Mesendoderm (in vitro differentiated cells): ENCODE measurements around the gene SVOPL.

Experiments
- DNase-seq: peaks from one replicate; pipeline ENCODE4 v3.0.0; 2013
- H2AK5ac ChIP-seq: 2 replicates; pipeline ENCODE4 v1.6.1; 2013; ENCODE audit warnings: low read length, inconsistent platforms
- H2BK120ac ChIP-seq: 2 replicates; pipeline ENCODE4 v1.6.1; 2013; ENCODE audit warnings: low read depth, mild to moderate bottlenecking, low read length, moderate library complexity, mixed read lengths
- H2BK15ac ChIP-seq: replicated peaks from 2 replicates; pipeline ENCODE4 v1.6.1; 2013; ENCODE audit warnings: low read depth, mild to moderate bottlenecking, moderate library complexity
- H2BK5ac ChIP-seq: 2 replicates; pipeline ENCODE4 v1.6.1; 2013; ENCODE audit warnings: low read length, inconsistent platforms
- H3K18ac ChIP-seq: 2 replicates; pipeline ENCODE4 v1.6.1; 2013; ENCODE audit warnings: mild to moderate bottlenecking, low read length, mixed read lengths
- H3K23ac ChIP-seq: one replicate; pipeline ENCODE4 v1.6.1; 2013; ENCODE audit warnings: low read length
- H3K27ac ChIP-seq: 2 replicates; pipeline ENCODE4 v1.5.1; 2013; ENCODE audit warnings: low read depth, mild to moderate bottlenecking, inconsistent platforms, low read length, moderate library complexity
- H3K27me3 ChIP-seq: 2 replicates; pipeline ENCODE4 v1.6.1; 2013; ENCODE audit warnings: low read length, control low read depth, mild to moderate bottlenecking, inconsistent platforms; ENCODE audit not compliant: insufficient read depth, poor library complexity
- H3K36me3 ChIP-seq: 2 replicates; pipeline ENCODE4 v1.6.1; 2013; ENCODE audit warnings: low read length, inconsistent platforms; ENCODE audit not compliant: control insufficient read depth, insufficient read depth
- H3K4ac ChIP-seq: one replicate; pipeline ENCODE4 v1.6.1; 2013; ENCODE audit warnings: low read depth, mild to moderate bottlenecking, low read length, moderate library complexity
- H3K4me1 ChIP-seq: 2 replicates; pipeline ENCODE4 v1.6.1; 2013; ENCODE audit warnings: low read depth, low read length, inconsistent platforms; ENCODE audit not compliant: control insufficient read depth
- H3K4me2 ChIP-seq: 2 replicates; pipeline ENCODE4 v1.6.1; 2013; ENCODE audit warnings: low read length
- H3K4me3 ChIP-seq: 2 replicates; pipeline ENCODE4 v1.5.1; 2013; ENCODE audit warnings: mild to moderate bottlenecking, low read length
- H3K56ac ChIP-seq: one replicate; pipeline ENCODE4 v1.6.1; 2013; ENCODE audit warnings: low read length
- H3K79me1 ChIP-seq: 2 replicates; pipeline ENCODE4 v1.6.1; 2013; ENCODE audit warnings: low read length, inconsistent platforms
- H3K79me2 ChIP-seq: 2 replicates; pipeline ENCODE4 v1.6.1; 2013; ENCODE audit warnings: mild to moderate bottlenecking, low read length; ENCODE audit not compliant: control insufficient read depth, insufficient read depth
- H3K9ac ChIP-seq: 2 replicates; pipeline ENCODE4 v1.6.1; 2013; ENCODE audit warnings: low read length, inconsistent platforms
- H4K5ac ChIP-seq: one replicate; pipeline ENCODE4 v1.6.1; 2013; ENCODE audit warnings: low read length
- H4K8ac ChIP-seq: one replicate; pipeline ENCODE4 v1.6.1; 2013; ENCODE audit warnings: low read depth, mild to moderate bottlenecking, control low read depth, low read length, moderate library complexity
- WGBS: extraction: QIAGEN DNeasy Blood & Tissue Kit; methylation state at CpG from one replicate; pipeline ENCODE4 v1.1.7; 2013; ENCODE audit warnings: low lambda C conversion rate, missing lambda C conversion rate; ENCODE audit not compliant: insufficient coverage; ENCODE audit errors: extremely low coverage; 5-methylcytosine and 5-hydroxymethylcytosine counted together

The SVOPL gene

DNA sequence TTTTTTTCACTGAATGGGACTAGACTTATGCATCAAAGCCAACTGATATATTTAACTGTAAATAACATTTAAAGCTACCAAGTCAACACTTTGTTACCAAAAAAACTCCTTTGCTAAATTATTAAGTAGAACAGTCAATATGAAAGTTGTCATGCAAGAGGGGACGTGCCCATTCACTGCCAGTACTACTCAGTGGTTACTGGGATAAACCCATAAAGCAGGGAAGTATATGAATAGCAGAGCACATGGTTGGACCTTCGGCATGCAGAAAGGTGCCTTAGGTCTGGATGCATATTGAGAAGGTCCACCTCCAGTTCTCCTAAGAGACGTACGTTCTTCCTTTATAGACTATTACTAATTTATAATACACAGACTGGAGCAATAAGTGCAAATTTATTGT, 120.1 kb downstream of the SVOPL start:
- H3K36me3 ChIP-seq, result peaks cover 4% of the 10 kb centered on the region
- no peak overlapping the region for H3K4ac ChIP-seq
- H3K4me1 ChIP-seq, result no peaks in the 10 kb centered on the region
- no peaks in the 10 kb centered on the region for H3K79me2 ChIP-seq
- H3K18ac ChIP-seq, result no peak overlapping the region
- no peak overlapping the region for H4K5ac ChIP-seq
- no peak overlapping the region for H3K27ac ChIP-seq
- no peak for DNase-seq
- H3K27me3 ChIP-seq, result no peaks in the 10 kb centered on the region
- no peak overlapping the region for H4K8ac ChIP-seq
- no peak overlapping the region for H3K23ac ChIP-seq
- H3K9ac ChIP-seq, result no peak overlapping the region
- no peak overlapping the region for H3K4me3 ChIP-seq
- H2BK120ac ChIP-seq, result no peak overlapping the region
- no peak overlapping the region for H2AK5ac ChIP-seq
- no peaks in the 10 kb centered on the region for H3K79me1 ChIP-seq
- no CpG with 5 or more reads among the region's 4 CpGs for WGBS
- H3K4me2 ChIP-seq, result no peak overlapping the region
- H2BK5ac ChIP-seq, result no peak overlapping the region
- H3K56ac ChIP-seq, result no peak overlapping the region
- H2BK15ac ChIP-seq, result no peak overlapping the region

DNA sequence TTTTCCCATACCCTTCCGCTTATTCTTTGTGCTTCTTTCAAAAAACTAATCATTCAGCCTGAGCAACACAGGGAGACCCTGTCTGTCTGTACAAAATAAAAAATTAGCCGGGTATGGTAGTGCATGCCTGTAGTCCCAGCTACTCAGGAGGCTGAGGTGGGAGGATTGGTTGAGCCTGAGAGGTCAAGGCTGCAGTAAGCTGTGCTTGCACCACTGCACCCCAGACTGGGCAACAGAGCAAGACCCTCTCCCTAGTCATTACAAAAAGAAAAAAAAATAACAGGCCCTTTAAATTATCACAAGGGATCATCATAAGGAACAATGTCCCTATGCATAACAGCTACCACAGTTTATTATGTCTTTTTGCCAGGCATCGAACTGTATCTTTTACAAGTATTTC, 121.5 kb downstream of the SVOPL start:
- Histone ChIP-seq H3K4me3 (no peak overlapping the region), H2BK5ac (no peak overlapping the region), H3K4me1 (no peaks in the 10 kb centered on the region), H3K36me3 (peaks cover 3% of the 10 kb centered on the region), H3K56ac (no peak overlapping the region), H3K9ac (no peak overlapping the region), H2BK15ac (no peak overlapping the region), H2AK5ac (no peak overlapping the region), H3K18ac (no peak overlapping the region), H4K5ac (no peak overlapping the region), H3K4me2 (no peak overlapping the region), H3K27me3 (no peaks in the 10 kb centered on the region), H3K23ac (no peak overlapping the region), H2BK120ac (no peak overlapping the region), H4K8ac (peak overlapping the region; percentile 28), H3K79me1 (no peaks in the 10 kb centered on the region), H3K4ac (no peak overlapping the region), H3K79me2 (no peaks in the 10 kb centered on the region), H3K27ac (no peak overlapping the region)
- no peak for DNase-seq
- no CpG with 5 or more reads among the region's 3 CpGs for WGBS

- H3K23ac ChIP-seq, result no peak overlapping the region
- DNase-seq, result no peak
- peaks cover 3% of the 10 kb centered on the region for H3K36me3 ChIP-seq
- no peak overlapping the region for H3K4ac ChIP-seq
- H3K4me3 ChIP-seq, result no peak overlapping the region
- H2BK120ac ChIP-seq, result no peak overlapping the region
- no peak overlapping the region for H2BK5ac ChIP-seq
- no peak overlapping the region for H2AK5ac ChIP-seq
- H4K8ac ChIP-seq, result no peak overlapping the region
- H3K27ac ChIP-seq, result no peak overlapping the region
- no peak overlapping the region for H3K4me2 ChIP-seq
- H3K79me1 ChIP-seq, result no peaks in the 10 kb centered on the region
- H2BK15ac ChIP-seq, result no peak overlapping the region
- H3K56ac ChIP-seq, result no peak overlapping the region
- no peaks in the 10 kb centered on the region for H3K4me1 ChIP-seq
- H4K5ac ChIP-seq, result no peak overlapping the region
- no peaks in the 10 kb centered on the region for H3K27me3 ChIP-seq
- no CpG with 5 or more reads among the region's 1 CpG for WGBS
- no peaks in the 10 kb centered on the region for H3K79me2 ChIP-seq
- H3K9ac ChIP-seq, result no peak overlapping the region
- no peak overlapping the region for H3K18ac ChIP-seq
These were observed 122.0 kb downstream of the SVOPL start for GRCh38 chr7:138579136-138579535.

- H3K36me3 ChIP-seq, result peaks cover 3% of the 10 kb centered on the region
- no peaks in the 10 kb centered on the region for H3K27me3 ChIP-seq
- WGBS, result no CpG with 5 or more reads among the region's 5 CpGs
- no peak overlapping the region for H3K4me2 ChIP-seq
- no peak overlapping the region for H3K56ac ChIP-seq
- no peak overlapping the region for H4K8ac ChIP-seq
- H3K27ac ChIP-seq, result no peak overlapping the region
- H2BK15ac ChIP-seq, result no peak overlapping the region
- no peaks in the 10 kb centered on the region for H3K79me1 ChIP-seq
- no peak overlapping the region for H3K4ac ChIP-seq
- no peak overlapping the region for H4K5ac ChIP-seq
- no peak overlapping the region for H2AK5ac ChIP-seq
- no peak overlapping the region for H3K9ac ChIP-seq
- DNase-seq, result no peak
- no peak overlapping the region for H3K18ac ChIP-seq
- H3K79me2 ChIP-seq, result no peaks in the 10 kb centered on the region
- no peak overlapping the region for H2BK120ac ChIP-seq
- no peak overlapping the region for H3K23ac ChIP-seq
- no peak overlapping the region for H3K4me3 ChIP-seq
- no peak overlapping the region for H2BK5ac ChIP-seq
- no peaks in the 10 kb centered on the region for H3K4me1 ChIP-seq
These were observed 125.2 kb downstream of the SVOPL start for GRCh38 chr7:138575897-138576428.

GRCh38 chr7:138573741-138574140, 127.4 kb downstream of the SVOPL start:
- no peak overlapping the region for H3K18ac ChIP-seq
- H3K79me1 ChIP-seq, result no peaks in the 10 kb centered on the region
- H2BK120ac ChIP-seq, result no peak overlapping the region
- H3K9ac ChIP-seq, result no peak overlapping the region
- no peak overlapping the region for H2BK15ac ChIP-seq
- H2AK5ac ChIP-seq, result no peak overlapping the region
- H3K23ac ChIP-seq, result no peak overlapping the region
- H3K27me3 ChIP-seq, result no peaks in the 10 kb centered on the region
- no peak for DNase-seq
- no peak overlapping the region for H2BK5ac ChIP-seq
- no peaks in the 10 kb centered on the region for H3K79me2 ChIP-seq
- no peak overlapping the region for H3K4me3 ChIP-seq
- no peak overlapping the region for H4K5ac ChIP-seq
- H3K4me1 ChIP-seq, result no peaks in the 10 kb centered on the region
- H4K8ac ChIP-seq, result no peak overlapping the region
- H3K36me3 ChIP-seq, result peaks cover 2% of the 10 kb centered on the region
- no peak overlapping the region for H3K27ac ChIP-seq
- no peak overlapping the region for H3K56ac ChIP-seq
- no CpG with 5 or more reads among the region's 4 CpGs for WGBS
- no peak overlapping the region for H3K4me2 ChIP-seq
- no peak overlapping the region for H3K4ac ChIP-seq

DNA sequence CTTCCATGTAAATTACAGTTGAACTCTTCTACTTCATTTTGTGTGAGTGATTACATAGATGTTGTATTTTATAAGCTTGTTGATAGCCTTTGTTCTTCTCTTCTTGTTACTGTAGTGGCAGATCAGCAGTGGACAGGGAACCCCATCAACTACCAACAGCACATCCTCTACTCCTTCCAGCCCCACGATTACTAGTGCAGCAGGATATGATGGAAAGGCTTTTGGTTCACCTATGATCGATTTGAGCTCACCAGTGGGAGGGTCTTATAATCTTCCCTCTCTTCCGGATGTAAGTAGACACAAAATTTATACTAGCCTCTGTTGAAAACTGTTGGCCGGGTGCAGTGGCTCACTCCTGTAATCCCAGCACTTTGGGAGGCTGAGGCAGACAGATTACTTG, 130.4 kb downstream of the SVOPL start:
- Histone ChIP-seq H3K36me3 (peaks cover 5% of the 10 kb centered on the region), H4K5ac (no peak overlapping the region), H3K4me1 (no peaks in the 10 kb centered on the region), H3K9ac (no peak overlapping the region), H2BK5ac (no peak overlapping the region), H2BK15ac (no peak overlapping the region), H4K8ac (no peak overlapping the region), H3K4me2 (no peak overlapping the region), H3K4me3 (no peak overlapping the region), H3K27ac (no peak overlapping the region), H2AK5ac (no peak overlapping the region), H3K79me1 (no peaks in the 10 kb centered on the region), H3K56ac (no peak overlapping the region), H2BK120ac (no peak overlapping the region), H3K18ac (no peak overlapping the region), H3K4ac (no peak overlapping the region), H3K79me2 (no peaks in the 10 kb centered on the region), H3K27me3 (no peaks in the 10 kb centered on the region), H3K23ac (no peak overlapping the region)
- WGBS, result no CpG with 5 or more reads among the region's 4 CpGs
- DNase-seq, result no peak
